Endothelial cell of umbilical vein (primary cell): ENCODE measurements around the gene FBXO24. TPM values are rescaled to one million over a fixed set of nuclear protein-coding genes. Genes with fewer than 3 reads are reported as not detected.

Experiments used
- BruUV-seq: library from RNA; stranded (reverse); fragments of 400-500 nt; replicated peaks from 2 replicates; lab custom pipeline; 2021; lab: Mats Ljungman, UMichigan
- CTCF ChIA-PET: fragments of 300-600, 350-600 bp; sonication (Branson Sonifier 250); formaldehyde crosslinking; loops from one replicate; lab custom pipeline; 2021; ENCODE audit warnings: antibody characterized with exemption, inconsistent platforms; lab: Charles Lee
- POLR2A ChIA-PET: fragments of 300-600, 350-600 bp; sonication (Branson Sonifier 250); formaldehyde crosslinking; loops from one replicate; lab custom pipeline; 2021; ENCODE audit warnings: antibody characterized with exemption, inconsistent platforms; lab: Charles Lee
- DNase-seq: peaks from one replicate; pipeline ENCODE4 v3.0.0-alpha.2; 2011; ENCODE audit warnings: low read depth, low spot score
- FAIRE-seq: peaks from 2 replicates; lab custom pipeline; 2011; peaks lifted over from hg19 to GRCh38; lab: Jason Lieb, UNC
- H2AFZ ChIP-seq: 2 replicates; pipeline ENCODE4 v1.6.0; 2012; ENCODE audit warnings: low read depth, low read length, control low read depth, inconsistent platforms
- H3K27ac ChIP-seq: 2 replicates; pipeline ENCODE4 v1.5.1; 2011; ENCODE audit warnings: low read depth, mild to moderate bottlenecking, control low read depth, low read length, moderate library complexity; ENCODE audit not compliant: insufficient read depth
- H3K27me3 ChIP-seq, 2 experiments: 2 replicates each; pipeline versions ENCODE4 v1.6.0 to v1.6.1; 2011; ENCODE audit warnings: low read length in 2 of 2, mixed read lengths in 1 of 2; ENCODE audit not compliant: control insufficient read depth in 2 of 2, insufficient read depth in 2 of 2
- H3K36me3 ChIP-seq, 2 experiments: 2 replicates in 1 of 2; 3 replicates in 1 of 2; pipeline ENCODE4 v1.5.1; 2011; ENCODE audit warnings: low read length in 2 of 2, mild to moderate bottlenecking in 1 of 2, moderate library complexity in 1 of 2; ENCODE audit not compliant: control insufficient read depth in 2 of 2, insufficient read depth in 2 of 2; ENCODE audit errors: extremely low read depth in 1 of 2
- H3K4me1 ChIP-seq: 3 replicates; pipeline ENCODE4 v1.5.1; 2011; ENCODE audit warnings: mild to moderate bottlenecking, low read length; ENCODE audit not compliant: control insufficient read depth, insufficient read depth; ENCODE audit errors: extremely low read depth
- H3K4me2 ChIP-seq: 2 replicates; pipeline ENCODE4 v1.6.1; 2011; ENCODE audit warnings: low read length, control low read depth, mixed read lengths; ENCODE audit not compliant: insufficient read depth
- H3K4me3 ChIP-seq, 3 experiments: fragments of 200-600 bp in 1 of 3; sonication (generic), shearing (Covaris generic) in 1 of 3; replicated peaks in 1 of 3; 2 replicates each; pipeline ENCODE4 v1.5.1; 2011 to 2016; ENCODE audit warnings: control low read depth in 3 of 3, low read length in 3 of 3, mild to moderate bottlenecking in 2 of 3, inconsistent platforms in 1 of 3, low read depth in 1 of 3, moderate library complexity in 1 of 3; ENCODE audit not compliant: insufficient read depth in 1 of 3
- H3K79me2 ChIP-seq: 2 replicates; pipeline ENCODE4 v1.6.0; 2012; ENCODE audit warnings: low read length, inconsistent platforms; ENCODE audit not compliant: control insufficient read depth, insufficient read depth
- H3K9ac ChIP-seq: replicated peaks from 2 replicates; pipeline ENCODE3; 2011; ENCODE audit warnings: low read length, control low read depth; ENCODE audit not compliant: insufficient read depth; ENCODE audit errors: extremely low read depth
- H3K9me1 ChIP-seq: replicated peaks from 3 replicates; pipeline ENCODE4 v1.6.0; 2011; ENCODE audit warnings: mild to moderate bottlenecking, low read length; ENCODE audit not compliant: control insufficient read depth, insufficient read depth; ENCODE audit errors: extremely low read depth
- H3K9me3 ChIP-seq: replicated peaks from 2 replicates; pipeline ENCODE4 v1.5.1; 2012; ENCODE audit warnings: low read length, inconsistent platforms; ENCODE audit not compliant: control insufficient read depth, insufficient read depth
- H4K20me1 ChIP-seq: replicated peaks from 2 replicates; pipeline ENCODE3; 2011; ENCODE audit warnings: mild to moderate bottlenecking, low read length; ENCODE audit not compliant: control insufficient read depth, insufficient read depth; ENCODE audit errors: extremely low read depth
- CTCF ChIP-seq, 2 donors: IDR thresholded peaks; 1 replicate in 1 of 2; 2 replicates in 1 of 2; pipeline ENCODE4 v1.5.1; 2011; ENCODE audit warnings: low read length in 2 of 2, mild to moderate bottlenecking in 2 of 2, moderate library complexity in 2 of 2, control low read depth in 1 of 2, inconsistent platforms in 1 of 2, low read depth in 1 of 2; ENCODE audit not compliant: insufficient read depth in 1 of 2; ENCODE audit errors: extremely low read depth in 1 of 2
- EZH2 ChIP-seq: IDR thresholded peaks from 2 replicates; pipeline ENCODE4 v1.6.1; 2012; ENCODE audit warnings: borderline replicate concordance, low read depth, mild to moderate bottlenecking, moderate library complexity, low read length, inconsistent platforms; ENCODE audit not compliant: severe bottlenecking
- FOS ChIP-seq: IDR thresholded peaks from 2 replicates; pipeline ENCODE4 v1.6.1; 2011; ENCODE audit warnings: mild to moderate bottlenecking, low read length, moderate library complexity, borderline replicate concordance; ENCODE audit not compliant: insufficient read depth
- GATA2 ChIP-seq: IDR thresholded peaks from 2 replicates; pipeline ENCODE4 v1.7.0; 2011; ENCODE audit warnings: low read depth, mild to moderate bottlenecking, moderate library complexity, mixed read lengths, low read length; ENCODE audit not compliant: insufficient read length, insufficient read depth
- JUN ChIP-seq: IDR thresholded peaks from 2 replicates; pipeline ENCODE4 v1.6.1; 2011; ENCODE audit warnings: borderline replicate concordance, low read depth; ENCODE audit not compliant: insufficient read length, insufficient read depth
- MAX ChIP-seq: IDR thresholded peaks from 2 replicates; pipeline ENCODE4 v1.6.1; 2011; ENCODE audit not compliant: insufficient read depth, insufficient read length
- MYC ChIP-seq: IDR thresholded peaks from one replicate; pipeline ENCODE4 v1.6.1; 2011; ENCODE audit warnings: mild to moderate bottlenecking, low read depth, low read length
- POLR2A ChIP-seq: IDR thresholded peaks from 2 replicates; pipeline ENCODE4 v1.6.1; 2012; ENCODE audit warnings: low read depth, mild to moderate bottlenecking, control low read depth, low read length
- POLR2AphosphoS5 ChIP-seq: IDR thresholded peaks from 2 replicates; pipeline ENCODE4 v1.6.1; 2012; ENCODE audit warnings: low read depth, mild to moderate bottlenecking, control low read depth, low read length, moderate library complexity; ENCODE audit not compliant: insufficient read depth
- dilution Hi-C: fragments of 300-500 bp; cut with MboI; formaldehyde crosslinking; loops from one replicate; pipeline ENCODE4 v1.15.0; 2019; ENCODE audit warnings: low sequenced_read_pairs; ENCODE audit not compliant: extremely low pct_ligation_motif_present
- intact Hi-C: fragments of 100-400 bp; cut with micrococcal nuclease; formaldehyde crosslinking; loops from one replicate; pipeline ENCODE4 v1.10.0; 2022
- polyA plus RNA-seq, 4 experiments: library from polyadenylated mRNA; depleted of rRNA in 3 of 4; stranded (reverse) in 3 of 4; unstranded in 1 of 4; fragments of >200 nt; gene quantifications; 2 replicates each; pipeline versions ENCODE4 v1.2.1 to v1.2.3, GENCODE V29; 2011 to 2012; ENCODE audit warnings: missing spikeins in 1 of 4
- total RNA-seq: library from RNA; stranded (reverse); gene quantifications from 2 replicates; pipeline ENCODE4 v1.2.3, GENCODE V29; 2021

Gene FBXO24
- total and polyA plus RNA-seq, 2 donors (not counting 3 experiments of a cell fraction or from before 2014, with no cell fraction given), result 0.37 to 0.38 TPM

GRCh38 chr7:100626055-100626454, 39.9 kb downstream of the FBXO24 start:
- H3K79me2 ChIP-seq, result no peaks in the 10 kb centered on the region
- no peak overlapping the region for H3K4me2 ChIP-seq
- H3K4me3 ChIP-seq, result no peak overlapping the region
- peak overlapping the region; percentile 83 for H2AFZ ChIP-seq
- H3K9me1 ChIP-seq, result no peaks in the 10 kb centered on the region
- POLR2A ChIA-PET, result interaction anchor here (0.7 kb wide), 1 partner anchor 338 kb away, joined by 3 read pairs; no protein-coding TSS in a partner anchor
- no peaks in the 10 kb centered on the region for H3K9me3 ChIP-seq
- no peaks in the 10 kb centered on the region for H3K36me3 ChIP-seq
- dilution Hi-C loops, result no loop called here
- H3K27me3 ChIP-seq, result no peaks in the 10 kb centered on the region
- intact Hi-C loops, result loop anchor here (1.0 to 5.0 kb wide), 3 partner anchors 14 to 66 kb away; partner anchors contain the start of genes ACTL6B, GIGYF1 and MOSPD3
- no peak overlapping the region for H3K27ac ChIP-seq
- no peak overlapping the region for H3K9ac ChIP-seq
- peaks cover 3% of the 10 kb centered on the region for H3K4me1 ChIP-seq
- CTCF ChIA-PET, result interaction anchor here (0.6 to 2.4 kb wide), 6 partner anchors 9 to 157 kb away, joined by 3 to 11 read pairs (median 4); partner anchors contain the start of gene MOSPD3
- H4K20me1 ChIP-seq, result no peaks in the 10 kb centered on the region
- BruUV-seq, result no TSS peak
- TF ChIP-seq GATA2, result no peak
- no peak for TF ChIP-seq MYC
- no peak for TF ChIP-seq FOS
- no peak for TF ChIP-seq MAX
- no peak for TF ChIP-seq EZH2
- TF ChIP-seq CTCF (IDR thresholded peaks at IDR 0.05; ENCODE audit: extremely low read depth in 1 of 2, insufficient read depth in 1 of 2, low read depth in 1 of 2, low read length in 2 of 2), result no peak
- TF ChIP-seq POLR2AphosphoS5, result no peak
- no peak for TF ChIP-seq POLR2A
- TF ChIP-seq JUN, result no peak
- no peak for FAIRE-seq
- DNase-seq, result no peak
